Activated T-helper 17 cell treated with anti-CD3 and anti-CD28 coated beads, Interleukin-2, amount 50 U/mL, for 72 hours (primary cell): ENCODE data around the gene CD70. TPM values are rescaled to one million over a fixed set of nuclear protein-coding genes. Genes with fewer than 3 reads are reported as not detected.
"Not testable (repeated sequence)": the region's sequence is repeated elsewhere in the genome, so short reads cannot be mapped to it uniquely, and the experiment has no call there.

Experiments
- ATAC-seq: fragments of 150-1000 bp; cut with Tn5 transposase; replicated peaks from 2 replicates; pipeline ENCODE4 v1.10.0; 2021; ENCODE audit warnings: mild to moderate bottlenecking, moderate library complexity
- H3K27ac Mint-ChIP-seq: one replicate; pipeline ENCODE4 v1.8.0; 2022; ENCODE audit warnings: mixed read lengths
- H3K27me3 Mint-ChIP-seq: one replicate; pipeline ENCODE4 v1.8.0; 2022; ENCODE audit warnings: mixed read lengths
- H3K36me3 Mint-ChIP-seq: one replicate; pipeline ENCODE4 v1.8.0; 2022; ENCODE audit warnings: low read depth, mild to moderate bottlenecking, mixed read lengths
- H3K4me1 Mint-ChIP-seq: one replicate; pipeline ENCODE4 v1.8.0; 2022; ENCODE audit warnings: mixed read lengths
- H3K4me3 Mint-ChIP-seq: one replicate; pipeline ENCODE4 v1.8.0; 2022; ENCODE audit warnings: mild to moderate bottlenecking, mixed read lengths
- H3K9me3 Mint-ChIP-seq: one replicate; pipeline ENCODE4 v1.8.0; 2022; ENCODE audit warnings: mixed read lengths
- total RNA-seq, 2 donors: library from RNA; stranded (reverse); gene quantifications; one replicate each; pipeline ENCODE4 v1.2.3, GENCODE V29; 2022

Gene CD70
- total RNA-seq, 2 donors from 2014 or later, result 41.1 to 53.1 TPM

DNA sequence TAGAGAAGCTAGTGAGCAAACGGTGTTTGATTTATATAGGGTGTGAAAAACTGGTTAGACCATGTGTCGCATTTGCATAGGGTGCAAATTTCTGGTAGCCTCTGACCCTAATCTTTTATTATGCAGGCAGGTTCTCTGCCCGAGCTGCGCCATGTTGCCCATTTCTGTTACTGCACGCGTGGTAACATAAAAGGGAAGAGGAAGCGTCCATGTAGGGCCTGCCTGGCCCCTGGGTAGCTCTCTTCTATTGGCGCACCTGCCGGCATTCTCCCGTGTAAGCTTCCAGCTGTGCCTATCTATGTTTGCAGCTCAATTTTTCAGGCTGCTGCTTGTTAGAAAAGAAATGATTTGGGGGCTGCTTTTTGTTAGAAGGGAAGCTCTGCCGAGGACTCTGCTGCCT lies 14.0 kb upstream of the CD70 start:
- Mint-ChIP-seq H3K27ac (no peak overlapping the region), H3K4me1 (peaks cover 28% of the 10 kb centered on the region), H3K4me3 (no peak overlapping the region), H3K36me3 (no peaks in the 10 kb centered on the region), H3K27me3 (peaks cover 5% of the 10 kb centered on the region), H3K9me3 (no peaks in the 10 kb centered on the region)
- no peak for ATAC-seq

DNA sequence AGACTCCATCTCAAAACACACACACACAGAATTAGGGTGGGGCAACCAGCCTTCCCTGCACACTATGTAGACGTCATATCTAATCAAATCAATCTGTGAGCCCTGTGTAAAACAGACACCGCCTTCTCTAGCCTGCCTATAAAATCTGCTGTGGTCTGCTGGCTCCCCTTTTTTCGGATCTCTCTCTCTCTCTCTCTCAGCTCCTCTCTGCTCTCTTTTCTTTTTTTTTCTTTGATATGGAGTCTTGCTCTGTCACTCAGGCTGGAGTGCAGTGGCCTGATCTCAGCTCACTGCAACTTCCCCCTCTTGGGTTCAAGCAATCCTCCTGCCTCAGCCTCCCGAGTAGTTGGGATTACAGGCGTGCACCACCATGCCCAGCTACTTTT lies 11.8 kb upstream of the CD70 start:
- no peak for ATAC-seq
- no peak overlapping the region for H3K27ac Mint-ChIP-seq
- peaks cover 6% of the 10 kb centered on the region for H3K36me3 Mint-ChIP-seq
- H3K4me3 Mint-ChIP-seq, result peak overlapping the region; percentile 78
- no peaks in the 10 kb centered on the region for H3K9me3 Mint-ChIP-seq
- peaks cover 41% of the 10 kb centered on the region for H3K4me1 Mint-ChIP-seq
- no peaks in the 10 kb centered on the region for H3K27me3 Mint-ChIP-seq

DNA sequence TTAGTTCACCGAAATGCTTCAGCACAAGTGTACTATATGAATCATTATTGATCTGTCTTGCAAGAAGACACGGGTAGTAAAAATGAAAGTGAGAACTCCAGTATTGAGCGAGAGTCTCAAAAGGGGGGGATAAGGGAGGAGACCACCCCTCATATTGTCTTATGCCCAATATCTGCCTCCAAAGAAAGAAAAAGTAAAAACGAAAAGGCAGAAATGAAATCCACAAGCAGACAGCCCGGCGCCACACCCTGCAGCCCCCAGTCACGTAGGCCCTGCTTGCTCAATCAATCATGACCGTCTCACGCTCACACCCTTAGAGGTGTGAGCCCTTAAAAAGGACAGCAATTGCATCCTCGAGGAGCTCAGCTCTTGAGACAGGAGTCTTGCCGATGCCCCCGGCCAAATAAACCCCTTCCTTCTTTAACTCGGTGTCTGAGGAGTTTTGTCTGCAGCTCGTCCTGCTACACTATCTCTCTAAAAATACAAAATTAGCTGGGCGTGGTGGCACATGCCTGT lies 10.6 kb upstream of the CD70 start:
- H3K9me3 Mint-ChIP-seq, H3K36me3 Mint-ChIP-seq, H3K27me3 Mint-ChIP-seq: not testable (repeated sequence)
- Mint-ChIP-seq H3K27ac (peak overlapping the region; percentile 64), H3K4me1 (peaks cover 42% of the 10 kb centered on the region), H3K4me3 (peak overlapping the region; percentile 71)
- peak; percentile 81 for ATAC-seq

DNA sequence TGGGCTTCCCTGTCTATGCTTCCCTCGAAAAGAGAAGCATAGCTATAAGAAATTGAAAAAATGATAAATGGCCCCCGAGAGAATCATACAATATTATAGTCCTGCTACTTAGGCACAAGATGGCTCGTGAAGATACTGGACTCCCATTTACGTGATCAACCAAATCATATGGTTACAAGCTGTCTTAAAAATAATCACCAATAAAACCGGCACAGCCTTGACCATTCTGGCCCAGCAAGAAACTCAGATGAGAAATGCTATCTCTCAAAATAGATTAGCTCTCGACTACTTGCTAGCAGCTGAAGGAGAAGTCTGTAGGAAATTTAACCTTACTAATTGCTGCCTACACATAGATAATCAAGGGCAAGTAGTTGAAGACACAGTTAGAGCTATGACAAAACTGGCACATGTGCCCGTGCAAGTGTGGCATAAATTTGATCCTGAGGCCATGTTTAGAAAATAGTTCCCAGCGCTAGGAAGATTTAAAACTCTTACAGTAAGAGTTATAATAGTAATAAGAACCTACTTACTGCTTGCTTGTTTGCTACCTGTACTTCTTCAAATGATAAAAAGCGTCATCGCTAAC lies 10.1 kb upstream of the CD70 start:
- not testable (repeated sequence) for ATAC-seq, H3K27me3 Mint-ChIP-seq, H3K9me3 Mint-ChIP-seq, H3K36me3 Mint-ChIP-seq
- Mint-ChIP-seq H3K27ac (peak overlapping the region; percentile 64), H3K4me3 (peak overlapping the region; percentile 71), H3K4me1 (peaks cover 42% of the 10 kb centered on the region)

DNA sequence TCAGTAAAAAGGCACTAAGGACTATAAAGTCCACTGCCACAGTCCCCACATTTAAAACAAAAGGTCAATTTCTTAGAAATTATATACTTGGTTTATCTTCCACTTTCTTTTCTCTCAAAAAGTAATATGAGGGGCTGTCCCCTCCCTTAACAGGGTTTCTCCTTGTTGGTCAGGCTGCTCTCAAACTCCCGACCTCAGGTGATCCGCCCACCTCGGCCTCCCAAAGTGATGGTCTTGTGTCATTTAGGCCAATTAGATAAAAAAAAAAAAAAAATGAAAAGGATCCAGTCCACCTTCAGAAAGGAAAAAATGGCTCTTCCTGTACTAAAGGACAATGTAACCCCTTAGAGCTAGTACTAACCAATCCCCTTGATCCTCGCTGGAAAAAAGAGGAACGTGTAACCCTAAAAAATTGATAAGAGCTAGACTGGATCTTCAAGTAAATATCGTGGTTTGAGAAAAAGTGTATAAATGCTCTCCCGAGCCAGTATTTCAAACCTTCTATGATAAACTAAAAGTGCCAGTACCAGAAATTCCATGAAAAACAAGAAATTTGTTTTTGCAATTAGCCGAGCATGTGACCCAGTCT lies 9.0 kb upstream of the CD70 start:
- Mint-ChIP-seq H3K27me3 (no peaks in the 10 kb centered on the region), H3K27ac (no peak overlapping the region), H3K9me3 (no peaks in the 10 kb centered on the region), H3K4me1 (peaks cover 46% of the 10 kb centered on the region), H3K36me3 (peaks cover 6% of the 10 kb centered on the region), H3K4me3 (peak overlapping the region; percentile 71)
- no peak for ATAC-seq

DNA sequence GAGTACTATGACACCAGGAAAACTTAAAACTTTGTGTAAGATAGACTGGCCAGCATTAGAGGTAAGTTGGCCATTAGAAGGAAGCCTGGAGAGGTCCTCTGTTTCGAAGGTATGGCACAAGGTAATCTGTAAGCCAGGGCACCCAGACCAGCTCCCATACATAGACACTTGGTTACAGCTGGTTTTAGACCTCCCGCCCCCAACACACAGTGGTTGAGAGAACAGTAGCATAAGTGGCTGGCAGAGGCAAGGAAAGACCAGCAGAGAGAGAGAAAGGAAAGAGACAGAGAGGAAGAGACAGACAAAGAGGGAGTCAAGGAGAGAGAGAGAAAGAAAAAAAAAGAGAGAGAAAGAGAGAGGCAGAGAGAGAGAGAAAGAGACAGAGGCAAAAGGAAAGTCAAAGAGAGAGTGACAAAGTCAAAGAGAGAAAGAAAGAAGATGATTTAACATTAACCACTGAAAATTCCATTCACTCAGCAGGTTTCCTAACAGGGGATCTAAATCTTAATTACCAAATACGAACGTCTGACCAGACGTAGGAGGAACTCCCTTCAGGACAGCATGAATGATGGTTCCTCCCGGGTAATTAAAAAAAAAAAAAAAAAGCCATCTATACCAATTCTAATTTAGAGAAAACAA lies 7.4 kb upstream of the CD70 start:
- H3K4me1 Mint-ChIP-seq, result peaks cover 44% of the 10 kb centered on the region

DNA sequence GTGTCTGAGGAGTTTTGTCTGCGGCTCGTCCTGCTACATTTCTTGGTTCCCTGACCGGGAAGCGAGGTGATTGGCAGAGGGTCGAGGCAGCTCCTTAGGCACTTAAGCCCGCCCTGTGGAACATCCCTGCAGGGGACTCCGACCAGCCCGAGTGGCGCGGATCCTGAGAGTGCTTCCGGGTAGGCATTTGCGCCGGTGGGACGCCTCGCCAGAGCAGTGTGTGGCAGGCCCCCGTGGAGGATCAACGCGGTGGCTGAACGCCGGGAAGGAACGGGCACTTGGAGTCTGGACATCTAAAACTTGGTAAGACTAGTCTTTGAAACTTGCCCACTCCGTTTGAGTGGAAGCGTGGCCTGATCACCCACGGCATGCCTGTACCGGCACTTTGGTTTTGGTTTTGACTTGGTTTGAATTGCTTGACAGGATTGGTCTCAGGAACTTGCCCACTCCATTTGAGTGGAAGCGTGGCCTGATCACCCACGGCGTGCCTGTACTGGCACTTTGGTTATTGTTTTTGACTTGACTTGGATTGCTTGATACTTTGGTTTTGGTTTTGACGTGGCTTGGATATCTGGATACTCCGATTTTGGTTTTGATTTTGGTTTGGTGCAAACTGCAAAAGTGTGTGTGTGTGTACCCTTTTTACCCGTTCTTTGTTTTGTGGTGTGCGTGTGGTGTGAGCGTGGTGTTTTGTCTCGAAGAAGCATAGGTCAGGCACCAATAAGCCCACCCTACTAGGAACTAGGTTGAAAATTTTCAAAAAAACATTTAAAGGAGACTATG lies 6.7 kb upstream of the CD70 start:
- H3K9me3 Mint-ChIP-seq, H3K27me3 Mint-ChIP-seq, H3K36me3 Mint-ChIP-seq, ATAC-seq: not testable (repeated sequence)
- Mint-ChIP-seq H3K27ac (peak overlapping the region; percentile 79), H3K4me1 (peaks cover 45% of the 10 kb centered on the region), H3K4me3 (peak overlapping the region; percentile 63)

More for the DNA sequence above, 7.4 kb upstream of the CD70 start:
- Mint-ChIP-seq H3K27ac (peak overlapping the region; percentile 79), H3K4me3 (peak overlapping the region; percentile 63)
- not testable (repeated sequence) for H3K27me3 Mint-ChIP-seq, H3K9me3 Mint-ChIP-seq, H3K36me3 Mint-ChIP-seq
- peak; percentile 64 for ATAC-seq

DNA sequence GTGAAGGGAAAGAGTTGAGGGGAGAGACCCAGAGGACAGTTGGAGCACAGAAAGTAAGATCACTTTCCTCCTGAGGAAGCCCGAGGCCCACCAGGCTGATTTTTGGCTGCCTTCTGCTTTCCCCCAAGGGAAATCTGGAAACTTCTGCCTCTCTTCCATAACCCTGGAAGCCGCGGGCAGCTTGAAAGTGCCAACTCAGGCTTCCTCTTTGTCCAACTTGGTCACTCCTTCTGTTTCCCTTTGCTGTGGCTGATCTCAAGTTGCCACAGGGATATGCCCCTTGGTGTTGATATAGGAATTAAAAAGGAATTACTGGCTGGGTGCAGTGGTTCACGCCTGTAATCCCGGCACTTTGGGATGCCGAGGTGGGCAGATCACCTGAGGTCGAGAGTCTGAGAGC lies 5.7 kb upstream of the CD70 start:
- H3K4me3 Mint-ChIP-seq, result no peak overlapping the region
- H3K27me3 Mint-ChIP-seq, result no peaks in the 10 kb centered on the region
- no peak overlapping the region for H3K27ac Mint-ChIP-seq
- H3K36me3 Mint-ChIP-seq, result peaks cover 6% of the 10 kb centered on the region
- H3K9me3 Mint-ChIP-seq, result no peaks in the 10 kb centered on the region
- no peak for ATAC-seq
- peaks cover 48% of the 10 kb centered on the region for H3K4me1 Mint-ChIP-seq

DNA sequence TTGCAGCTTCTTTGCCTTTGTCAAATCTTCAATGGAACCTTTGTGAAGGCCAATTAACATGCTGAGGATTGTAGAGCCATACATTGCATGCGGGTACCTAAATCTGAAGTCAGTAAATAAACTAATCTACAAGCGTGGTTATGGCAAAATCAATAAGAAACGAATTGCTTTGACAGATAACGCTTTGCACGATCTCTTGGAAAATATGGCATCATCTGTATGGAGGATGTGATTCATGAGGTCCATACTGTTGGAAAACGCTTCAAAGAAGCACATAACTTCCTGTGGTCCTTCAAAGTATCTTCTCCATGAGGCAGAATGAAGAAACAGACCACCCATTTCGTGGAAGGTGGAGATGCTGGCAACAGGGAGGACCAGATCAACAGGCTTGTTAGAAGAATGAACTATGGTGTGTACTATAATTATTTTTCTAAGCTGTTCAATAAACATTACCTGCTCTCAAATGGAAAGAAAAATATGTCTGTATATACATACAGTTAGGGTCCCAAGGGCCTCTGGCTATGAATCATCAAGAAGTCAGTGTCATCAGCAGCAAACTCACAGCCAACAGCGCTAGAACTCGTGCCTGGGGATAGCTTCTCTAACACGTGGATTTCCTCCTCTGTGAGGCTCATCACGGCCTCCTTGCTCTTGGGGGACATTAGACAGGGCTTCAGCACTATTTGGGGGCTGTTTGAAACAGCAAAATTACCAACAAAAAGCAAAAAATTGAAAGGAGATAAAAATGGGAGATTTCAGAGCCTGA lies 2.9 kb upstream of the CD70 start:
- peaks cover 27% of the 10 kb centered on the region for H3K36me3 Mint-ChIP-seq
- no peak for ATAC-seq

DNA sequence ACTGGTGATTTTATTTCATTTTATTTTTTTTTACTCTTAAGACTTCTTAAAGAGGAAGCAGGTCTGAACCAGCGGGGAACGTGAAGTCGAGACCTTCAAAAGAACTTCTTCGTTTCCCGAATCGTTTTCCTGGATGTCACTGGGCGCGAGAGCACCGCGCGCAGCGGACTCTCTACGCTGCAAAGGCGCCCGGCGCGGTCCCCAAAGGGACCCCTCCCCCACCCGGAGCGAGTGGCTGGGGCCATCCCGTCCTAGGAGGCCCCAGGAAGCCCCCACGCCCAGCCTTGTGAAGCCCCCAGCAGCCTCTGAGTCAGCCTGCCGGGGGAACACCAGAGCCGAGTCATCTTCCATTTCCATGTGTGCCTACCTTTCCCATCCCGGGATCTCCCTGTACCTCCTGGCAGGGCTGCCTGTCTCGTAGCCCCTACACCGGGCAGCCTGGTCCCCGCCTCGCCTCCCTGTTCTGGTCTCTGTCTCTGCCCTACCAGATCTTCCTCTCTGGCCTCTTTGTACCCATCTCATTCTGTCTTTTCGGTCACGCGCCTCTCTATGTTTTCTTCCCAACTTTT lies 608 bp downstream of the CD70 start:
- no peaks in the 10 kb centered on the region for H3K9me3 Mint-ChIP-seq
- peak overlapping the region; percentile 67 for H3K27ac Mint-ChIP-seq
- peaks cover 49% of the 10 kb centered on the region for H3K36me3 Mint-ChIP-seq
- H3K27me3 Mint-ChIP-seq, result peaks cover 41% of the 10 kb centered on the region
- H3K4me1 Mint-ChIP-seq, result peaks cover 52% of the 10 kb centered on the region
- ATAC-seq, result peak; percentile 10
- peak overlapping the region; percentile 83 for H3K4me3 Mint-ChIP-seq

More for the DNA sequence above, 2.9 kb upstream of the CD70 start:
- H3K4me3 Mint-ChIP-seq, result peak overlapping the region; percentile 54
- H3K27me3 Mint-ChIP-seq, result peaks cover 18% of the 10 kb centered on the region
- peak overlapping the region; percentile 61 for H3K27ac Mint-ChIP-seq
- H3K9me3 Mint-ChIP-seq, result no peaks in the 10 kb centered on the region
- H3K4me1 Mint-ChIP-seq, result peaks cover 48% of the 10 kb centered on the region

DNA sequence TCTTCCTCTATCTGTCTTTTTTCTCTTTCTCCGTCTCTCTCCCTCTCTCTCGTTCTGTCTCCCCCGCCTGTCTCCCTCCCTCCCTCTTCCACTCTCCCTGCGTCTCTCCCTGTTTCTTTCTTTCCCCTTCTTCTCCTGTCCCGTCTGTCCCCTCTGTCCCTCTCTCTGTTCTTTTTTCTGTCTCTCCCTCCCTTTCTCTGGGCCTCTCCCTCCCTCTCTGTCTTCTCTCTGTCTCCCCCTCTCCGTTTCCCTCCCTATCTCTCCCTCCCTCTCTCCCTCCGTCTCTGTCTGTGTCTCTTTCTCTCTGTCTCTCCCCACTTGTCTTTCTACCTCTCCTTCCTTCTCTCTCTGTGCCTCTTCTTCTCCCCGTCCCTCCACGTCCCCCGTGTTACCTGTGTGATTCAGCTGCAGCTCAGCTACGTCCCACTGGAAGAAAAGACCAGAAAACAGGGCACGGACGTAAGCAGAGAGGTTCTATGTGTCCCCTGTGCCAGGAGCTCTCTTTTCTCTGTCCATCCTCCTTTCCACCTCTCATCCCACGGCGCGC lies 1.2 kb downstream of the CD70 start:
- peak overlapping the region; percentile 83 for H3K4me3 Mint-ChIP-seq
- H3K36me3 Mint-ChIP-seq, result peaks cover 55% of the 10 kb centered on the region
- peaks cover 41% of the 10 kb centered on the region for H3K27me3 Mint-ChIP-seq
- H3K9me3 Mint-ChIP-seq, result no peaks in the 10 kb centered on the region
- peaks cover 52% of the 10 kb centered on the region for H3K4me1 Mint-ChIP-seq
- peak overlapping the region; percentile 67 for H3K27ac Mint-ChIP-seq
- no peak for ATAC-seq

DNA sequence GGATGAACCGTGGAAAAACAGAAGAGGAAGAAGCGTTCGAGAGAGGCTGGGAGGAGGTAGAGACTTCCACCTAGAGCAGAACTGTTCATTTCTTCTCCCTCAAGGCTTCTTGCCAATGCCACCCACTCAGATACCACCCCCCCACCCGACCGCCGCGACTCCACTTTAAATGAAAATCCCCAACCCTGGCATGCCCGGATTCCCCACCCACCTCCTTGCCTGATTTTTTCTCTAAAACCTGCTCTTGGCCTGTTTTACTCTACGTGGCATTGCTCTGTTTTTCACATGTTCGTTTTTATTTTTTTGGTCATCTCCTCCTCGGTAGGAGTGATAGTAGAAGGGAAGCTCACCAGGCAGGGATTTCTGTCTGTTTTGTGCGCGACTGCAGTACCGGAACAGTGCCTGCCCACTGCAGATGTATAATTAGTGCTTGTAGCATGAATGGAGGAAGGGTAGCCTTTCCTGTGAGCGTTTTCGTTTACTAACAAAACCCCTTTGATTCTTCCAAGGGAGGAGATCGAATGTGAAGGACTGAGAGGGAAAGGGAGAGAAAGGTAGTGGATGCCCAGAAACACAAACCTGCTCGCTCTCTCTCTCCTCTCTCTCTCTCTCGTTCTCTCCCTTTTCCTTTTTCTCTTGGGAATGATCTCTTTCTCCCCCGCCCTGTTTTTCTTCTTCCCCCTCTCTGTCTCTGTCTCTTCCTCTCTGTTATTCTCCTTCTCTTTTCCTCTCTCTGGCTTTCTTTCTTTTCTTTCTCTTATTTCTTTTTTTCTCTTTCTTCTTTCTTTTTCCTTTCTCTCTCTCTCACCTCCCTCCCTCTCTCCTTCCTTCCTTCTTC lies 2.2 kb downstream of the CD70 start:
- ATAC-seq, result no peak

DNA sequence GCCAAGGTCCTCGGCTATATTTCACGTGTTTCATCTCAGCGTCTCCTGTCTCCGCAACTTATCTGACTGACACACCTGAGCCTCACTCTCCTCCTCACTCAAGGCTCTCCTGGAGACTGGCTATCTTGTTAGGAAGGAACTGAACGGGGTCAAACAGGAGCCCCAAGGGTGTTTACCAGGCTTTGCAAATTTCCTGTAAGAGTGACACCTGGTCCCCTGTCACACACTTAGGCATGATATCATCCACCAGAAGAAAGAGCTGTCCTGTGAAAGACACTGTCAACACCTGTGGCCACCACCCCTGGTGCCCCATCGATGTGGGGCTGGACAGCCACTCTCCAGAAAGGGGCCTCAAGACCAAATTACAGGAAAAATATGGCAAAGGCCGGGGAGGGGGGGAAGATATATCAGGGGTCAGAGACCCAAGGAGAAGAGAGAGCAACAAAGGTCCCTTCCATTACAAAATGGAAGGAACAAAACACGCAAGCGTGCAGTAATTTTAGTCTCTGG lies 2.9 kb downstream of the CD70 start:
- ATAC-seq, result no peak
- Mint-ChIP-seq H3K4me1 (peaks cover 43% of the 10 kb centered on the region), H3K9me3 (no peaks in the 10 kb centered on the region), H3K27me3 (peaks cover 41% of the 10 kb centered on the region), H3K27ac (no peak overlapping the region), H3K36me3 (peaks cover 56% of the 10 kb centered on the region), H3K4me3 (peak overlapping the region; percentile 83)

More for the DNA sequence above, 2.2 kb downstream of the CD70 start:
- no peaks in the 10 kb centered on the region for H3K9me3 Mint-ChIP-seq
- H3K27ac Mint-ChIP-seq, result no peak overlapping the region
- H3K36me3 Mint-ChIP-seq, result peaks cover 56% of the 10 kb centered on the region
- peaks cover 41% of the 10 kb centered on the region for H3K27me3 Mint-ChIP-seq
- peaks cover 46% of the 10 kb centered on the region for H3K4me1 Mint-ChIP-seq
- H3K4me3 Mint-ChIP-seq, result peak overlapping the region; percentile 83
